SH-SY5Y (cell line): ENCODE measurements around the gene NUP54.

ENCODE experiments used
- GATA2 ChIP-seq: IDR thresholded peaks from 2 replicates; pipeline ENCODE4 v1.6.1; 2011; ENCODE audit warnings: mild to moderate bottlenecking, low read depth, low read length
- GATA3 ChIP-seq: IDR thresholded peaks from 2 replicates; pipeline ENCODE4 v1.6.1; 2011; ENCODE audit warnings: low read depth, mild to moderate bottlenecking, low read length, moderate library complexity

DNA sequence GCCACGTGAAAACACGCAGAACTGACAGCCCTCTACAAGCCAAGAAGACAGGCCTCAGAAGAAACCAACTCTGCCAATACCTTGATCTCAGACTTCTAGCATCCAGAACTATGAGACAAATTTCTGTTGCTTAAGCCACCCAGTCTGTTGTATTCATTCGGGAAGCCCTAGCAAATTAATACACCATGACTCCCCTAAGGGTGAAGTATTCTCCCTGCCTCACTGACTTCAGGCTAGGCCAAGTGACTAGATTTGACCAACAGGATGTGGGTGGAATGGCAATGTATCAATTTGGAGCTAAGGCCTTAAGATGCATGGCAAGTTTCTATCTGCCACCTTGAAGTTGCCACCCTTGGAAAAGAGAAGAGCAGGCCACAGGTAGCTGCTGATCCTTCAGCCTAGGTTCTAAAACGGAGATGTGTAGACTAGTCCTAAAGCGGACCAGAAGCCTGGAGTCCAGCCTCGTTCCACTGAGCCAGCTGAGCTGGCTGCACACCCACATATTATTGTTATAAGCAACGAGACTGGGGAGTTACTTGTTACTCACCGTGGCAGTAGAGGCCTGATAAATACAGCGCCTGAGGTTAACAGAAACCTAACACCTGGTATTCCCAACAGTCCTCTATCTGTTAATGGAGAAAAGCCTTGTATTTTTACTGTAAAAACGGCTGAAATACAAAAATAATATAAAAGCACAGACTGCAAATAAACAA, 49.0 kb upstream of the NUP54 start:
- TF ChIP-seq GATA3 (no peak), GATA2 (no peak)
